MCF 10A (cell line): ENCODE measurements around the gene NDUFV1. TPM values are rescaled to one million over a fixed set of nuclear protein-coding genes. Genes with fewer than 3 reads are reported as not detected.

ENCODE experiments used
- BruUV-seq: library from RNA; stranded (reverse); fragments of 400-500 nt; replicated peaks from 2 replicates; lab custom pipeline; 2021; lab: Mats Ljungman, UMichigan
- CTCF ChIA-PET: fragments of 300-600 bp; sonication (Branson Sonifier 250); formaldehyde crosslinking; extraction: SDS; loops from one replicate; lab custom pipeline; 2021; ENCODE audit warnings: antibody characterized with exemption, inconsistent platforms; lab: Yijun Ruan, JAX
- POLR2A ChIA-PET: fragments of 300-600, 350-650 bp; sonication (Branson Sonifier 250); formaldehyde crosslinking; extraction: SDS; loops from one replicate; lab custom pipeline; 2020; ENCODE audit warnings: antibody characterized with exemption, inconsistent platforms; lab: Yijun Ruan, JAX
- DNase-seq: peaks from one replicate; pipeline ENCODE4 v3.0.0-alpha.2; 2018; ENCODE audit not compliant: unreplicated experiment
- H3K27ac Mint-ChIP-seq: one replicate; pipeline ENCODE4 v1.8.0; 2022; ENCODE audit warnings: mild to moderate bottlenecking, low read depth, mixed read lengths; ENCODE audit not compliant: unreplicated experiment
- H3K27me3 Mint-ChIP-seq: one replicate; pipeline ENCODE4 v1.8.0; 2022; ENCODE audit warnings: mixed read lengths; ENCODE audit not compliant: insufficient read depth, unreplicated experiment
- H3K36me3 Mint-ChIP-seq: one replicate; pipeline ENCODE4 v1.8.0; 2022; ENCODE audit warnings: mild to moderate bottlenecking, moderate library complexity, mixed read lengths; ENCODE audit not compliant: insufficient read depth, unreplicated experiment
- H3K4me1 Mint-ChIP-seq: one replicate; pipeline ENCODE4 v1.8.0; 2022; ENCODE audit warnings: mixed read lengths; ENCODE audit not compliant: insufficient read depth, unreplicated experiment
- H3K4me3 Mint-ChIP-seq: one replicate; pipeline ENCODE4 v1.8.0; 2022; ENCODE audit warnings: mild to moderate bottlenecking, moderate library complexity, mixed read lengths; ENCODE audit not compliant: unreplicated experiment
- H3K9me3 Mint-ChIP-seq: one replicate; pipeline ENCODE4 v1.8.0; 2022; ENCODE audit warnings: mixed read lengths; ENCODE audit not compliant: unreplicated experiment
- intact Hi-C: fragments of 100-400 bp; cut with micrococcal nuclease; formaldehyde crosslinking; loops from 2 replicates; pipeline ENCODE4 v1.14.1; 2022
- total RNA-seq: library from RNA; stranded (reverse); gene quantifications from 2 replicates; pipeline ENCODE4 v1.2.3, GENCODE V29; 2022
- TF ChIP-seq, protein P1 (sequence below): fragments of 200-600 bp; IDR thresholded peaks from one replicate; pipeline ENCODE4 v1.8.0; 2022; ENCODE audit warnings: antibody characterized with exemption, mild to moderate bottlenecking; ENCODE audit not compliant: unreplicated experiment

Gene NDUFV1
- total RNA-seq, 1 experiment from 2014 or later = 223 TPM

GRCh38 chr11:67638535-67639437, 32.0 kb downstream of the NDUFV1 start:
- Mint-ChIP-seq H3K9me3 (no peaks in the 10 kb centered on the region), H3K4me1 (no peaks in the 10 kb centered on the region), H3K4me3 (no peak overlapping the region), H3K27ac (no peak overlapping the region), H3K36me3 (no peaks in the 10 kb centered on the region), H3K27me3 (no peaks in the 10 kb centered on the region)
- TF ChIP-seq, protein P1, sequence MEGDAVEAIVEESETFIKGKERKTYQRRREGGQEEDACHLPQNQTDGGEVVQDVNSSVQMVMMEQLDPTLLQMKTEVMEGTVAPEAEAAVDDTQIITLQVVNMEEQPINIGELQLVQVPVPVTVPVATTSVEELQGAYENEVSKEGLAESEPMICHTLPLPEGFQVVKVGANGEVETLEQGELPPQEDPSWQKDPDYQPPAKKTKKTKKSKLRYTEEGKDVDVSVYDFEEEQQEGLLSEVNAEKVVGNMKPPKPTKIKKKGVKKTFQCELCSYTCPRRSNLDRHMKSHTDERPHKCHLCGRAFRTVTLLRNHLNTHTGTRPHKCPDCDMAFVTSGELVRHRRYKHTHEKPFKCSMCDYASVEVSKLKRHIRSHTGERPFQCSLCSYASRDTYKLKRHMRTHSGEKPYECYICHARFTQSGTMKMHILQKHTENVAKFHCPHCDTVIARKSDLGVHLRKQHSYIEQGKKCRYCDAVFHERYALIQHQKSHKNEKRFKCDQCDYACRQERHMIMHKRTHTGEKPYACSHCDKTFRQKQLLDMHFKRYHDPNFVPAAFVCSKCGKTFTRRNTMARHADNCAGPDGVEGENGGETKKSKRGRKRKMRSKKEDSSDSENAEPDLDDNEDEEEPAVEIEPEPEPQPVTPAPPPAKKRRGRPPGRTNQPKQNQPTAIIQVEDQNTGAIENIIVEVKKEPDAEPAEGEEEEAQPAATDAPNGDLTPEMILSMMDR = no peak
- DNase-seq = no peak
- intact Hi-C loops = no loop called here
- CTCF ChIA-PET = interaction anchor here (0.6 to 1.2 kb wide), 7 partner anchors 9 to 326 kb away, joined by 3 to 5 read pairs (median 3); partner anchors contain the start of gene NUDT8
- no TSS peak for BruUV-seq
- POLR2A ChIA-PET = interaction anchor here (0.7 kb wide), 2 partner anchors 10 kb away, joined by 3 read pairs; no protein-coding TSS in a partner anchor

GRCh38 chr11:67639438-67639859, 32.7 kb downstream of the NDUFV1 start, which contains the start of gene TBX10:
Gene TBX10, minus strand, starts transcription at chr11:67639763. Its CDS starts 291 bp downstream, at chr11:67639472.
- no peaks in the 10 kb centered on the region for H3K36me3 Mint-ChIP-seq
- no peak within 1 kb of the TSS for H3K27ac Mint-ChIP-seq
- H3K27me3 Mint-ChIP-seq = no peaks in the 10 kb centered on the region
- no TSS peak for BruUV-seq
- H3K4me3 Mint-ChIP-seq = no peak within 1 kb of the TSS
- no peaks in the 10 kb centered on the region for H3K9me3 Mint-ChIP-seq
- CTCF ChIA-PET = interaction anchor here (0.6 to 1.2 kb wide), 7 partner anchors 18 to 1072 kb away, joined by 3 to 5 read pairs (median 3); no protein-coding TSS in a partner anchor
- DNase-seq = no peak
- POLR2A ChIA-PET = interaction anchor here (0.7 kb wide), 1 partner anchor 11 kb away, joined by 3 read pairs; no protein-coding TSS in a partner anchor
- intact Hi-C loops = no loop called here
- TF ChIP-seq, protein P1 = no peak
- H3K4me1 Mint-ChIP-seq = no peaks in the 10 kb centered on the region

DNA sequence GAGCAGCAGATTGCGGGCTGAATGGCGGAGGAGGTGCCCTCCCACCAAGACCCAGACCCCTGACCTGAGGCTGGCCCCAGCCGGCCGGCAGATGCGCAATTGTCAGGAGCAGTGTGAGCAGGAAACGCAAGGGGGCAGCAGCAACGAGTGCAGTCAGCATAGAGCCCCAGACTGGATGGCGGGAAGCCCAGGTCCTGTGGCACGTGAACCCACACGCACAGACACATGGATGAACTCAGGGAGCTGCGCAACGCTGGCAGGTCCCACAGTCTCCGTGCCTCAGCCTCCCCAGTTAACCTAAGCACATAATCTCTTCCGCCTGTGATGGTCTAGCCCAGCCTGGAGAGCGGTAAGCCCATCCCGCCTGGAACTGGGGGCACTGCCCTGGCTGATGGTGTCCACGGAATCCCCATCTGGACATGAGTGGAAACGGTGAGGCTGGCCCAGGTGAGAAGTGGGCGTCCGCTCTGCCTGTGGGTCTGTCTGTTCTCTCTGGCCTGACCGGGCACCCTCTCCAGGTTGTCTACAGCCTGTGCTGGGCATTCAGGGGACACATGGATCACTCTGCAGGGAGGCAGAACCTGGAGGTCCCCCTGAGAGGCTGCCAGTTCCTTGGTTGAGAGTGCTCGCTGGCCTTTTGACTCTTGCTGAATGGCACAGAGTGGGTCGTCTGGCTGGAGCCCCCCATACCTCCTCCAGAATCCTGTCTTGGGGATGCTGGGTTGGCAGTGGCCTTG, 33.5 kb downstream of the NDUFV1 start:
- DNase-seq = peak; percentile 66
- BruUV-seq = no TSS peak
- no peaks in the 10 kb centered on the region for H3K9me3 Mint-ChIP-seq
- CTCF ChIA-PET = interaction anchor here (0.5 to 1.2 kb wide), 5 partner anchors 18 to 1071 kb away, joined by 3 to 4 read pairs (median 3); no protein-coding TSS in a partner anchor
- intact Hi-C loops = loop anchor here (1.0 kb wide), 1 partner anchor 19 kb away; no protein-coding TSS in a partner anchor
- TF ChIP-seq, protein P1 = peak; percentile 68
- H3K4me3 Mint-ChIP-seq = no peak overlapping the region
- H3K27me3 Mint-ChIP-seq = no peaks in the 10 kb centered on the region
- no peak overlapping the region for H3K27ac Mint-ChIP-seq
- no peaks in the 10 kb centered on the region for H3K36me3 Mint-ChIP-seq
- no peaks in the 10 kb centered on the region for H3K4me1 Mint-ChIP-seq
- POLR2A ChIA-PET = no interaction called here
